Measurements from ENCODE around the gene TTC34.

- no peak for TF ChIP-seq YY1 (IDR thresholded peaks at IDR 0.05; ENCODE audit: borderline replicate concordance in 1 of 3, control insufficient read depth in 1 of 3, extremely low read depth in 1 of 3, insufficient read depth in 3 of 3, insufficient read length in 1 of 3, insufficient replicate concordance in 2 of 3, low read depth in 1 of 3, low read length in 2 of 3)
- no peak for TF ChIP-seq STAG1 (CRISPR knock-in tag; IDR thresholded peaks at IDR 0.05; ENCODE audit: borderline replicate concordance)
- no peak for TF ChIP-seq CTCF (IDR thresholded peaks at IDR 0.05 in 2 of 3, conservative IDR thresholded peaks at IDR 0.05 in 1 of 3; ENCODE audit: insufficient read depth in 2 of 3, low read depth in 1 of 3, low read length in 3 of 3)
- no peak for TF ChIP-seq THAP12 (CRISPR knock-in tag; IDR thresholded peaks at IDR 0.05)
- no peak for TF ChIP-seq ESRRA (IDR thresholded peaks at IDR 0.05; ENCODE audit: borderline replicate concordance, low read depth)
- TF ChIP-seq CREB1 (IDR thresholded peaks at IDR 0.05) = no peak
- TF ChIP-seq CREB1 (CRISPR knock-in tag; IDR thresholded peaks at IDR 0.05) = no peak
- no peak for TF ChIP-seq MCM7 (IDR thresholded peaks at IDR 0.05)
- no peak for TF ChIP-seq USF2 (CRISPR knock-in tag; IDR thresholded peaks at IDR 0.05)
- TF ChIP-seq ZNF512 (tag; IDR thresholded peaks at IDR 0.05) = no peak
- no peak for TF ChIP-seq BMI1 (IDR thresholded peaks at IDR 0.05; ENCODE audit: low read length)
Observed at GRCh38 chr1:2646837-2647236, 154.7 kb downstream of the TTC34 start.
